ENCODE measurements around the gene TCF7L1.
"Not testable (repeated sequence)": the region's sequence is repeated elsewhere in the genome, so short reads cannot be mapped to it uniquely, and the experiment has no call there.

The TCF7L1 gene, protein sequence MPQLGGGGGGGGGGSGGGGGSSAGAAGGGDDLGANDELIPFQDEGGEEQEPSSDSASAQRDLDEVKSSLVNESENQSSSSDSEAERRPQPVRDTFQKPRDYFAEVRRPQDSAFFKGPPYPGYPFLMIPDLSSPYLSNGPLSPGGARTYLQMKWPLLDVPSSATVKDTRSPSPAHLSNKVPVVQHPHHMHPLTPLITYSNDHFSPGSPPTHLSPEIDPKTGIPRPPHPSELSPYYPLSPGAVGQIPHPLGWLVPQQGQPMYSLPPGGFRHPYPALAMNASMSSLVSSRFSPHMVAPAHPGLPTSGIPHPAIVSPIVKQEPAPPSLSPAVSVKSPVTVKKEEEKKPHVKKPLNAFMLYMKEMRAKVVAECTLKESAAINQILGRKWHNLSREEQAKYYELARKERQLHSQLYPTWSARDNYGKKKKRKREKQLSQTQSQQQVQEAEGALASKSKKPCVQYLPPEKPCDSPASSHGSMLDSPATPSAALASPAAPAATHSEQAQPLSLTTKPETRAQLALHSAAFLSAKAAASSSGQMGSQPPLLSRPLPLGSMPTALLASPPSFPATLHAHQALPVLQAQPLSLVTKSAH

DNA sequence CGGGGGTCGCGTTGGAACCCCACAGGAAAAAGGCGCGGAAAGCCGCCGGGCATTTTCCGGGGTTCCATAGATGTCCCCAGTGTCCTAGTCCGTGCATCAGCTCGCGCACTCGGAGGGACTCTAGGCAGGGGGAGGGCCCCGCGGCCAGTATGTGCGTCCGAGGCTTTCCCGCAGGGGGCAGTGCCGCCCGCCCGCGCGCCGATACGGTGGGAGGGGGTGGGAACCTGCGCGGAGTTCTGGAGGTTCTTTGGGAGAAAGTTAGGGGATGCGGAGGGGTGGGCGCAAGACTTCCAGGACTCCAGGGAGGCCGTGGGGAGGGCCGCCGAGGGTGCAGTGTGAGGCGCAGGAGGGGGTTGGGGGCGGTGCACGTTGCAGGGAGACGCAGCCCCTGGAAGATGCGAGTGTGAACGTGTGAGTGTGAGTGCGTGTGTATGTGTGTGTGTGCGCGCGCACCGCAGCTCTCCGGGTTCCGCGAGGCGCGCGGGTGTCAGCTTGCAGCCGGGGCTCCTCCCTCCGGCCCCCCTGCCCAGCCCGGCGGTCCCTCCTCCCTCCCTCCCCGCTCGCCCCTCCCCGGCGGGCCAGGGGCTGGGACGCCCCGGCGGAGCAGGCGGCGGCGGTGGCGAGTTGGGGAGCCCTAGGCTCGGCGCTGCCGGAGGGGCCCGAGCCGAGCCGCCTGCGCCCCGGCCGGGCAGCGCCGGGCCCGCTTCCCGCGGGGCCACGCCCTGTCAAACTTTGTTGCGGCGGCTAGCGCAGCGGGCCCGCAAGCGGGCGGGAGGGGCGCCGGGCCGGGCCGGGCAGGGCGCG lies at the start of gene TCF7L1:
TSS of gene TCF7L1 (plus strand) at position 559 of the 804 bp plus-strand sequence. CDS start 293 bp downstream, outside the sequence.
- peak; percentile 5 for DNase-seq

DNA sequence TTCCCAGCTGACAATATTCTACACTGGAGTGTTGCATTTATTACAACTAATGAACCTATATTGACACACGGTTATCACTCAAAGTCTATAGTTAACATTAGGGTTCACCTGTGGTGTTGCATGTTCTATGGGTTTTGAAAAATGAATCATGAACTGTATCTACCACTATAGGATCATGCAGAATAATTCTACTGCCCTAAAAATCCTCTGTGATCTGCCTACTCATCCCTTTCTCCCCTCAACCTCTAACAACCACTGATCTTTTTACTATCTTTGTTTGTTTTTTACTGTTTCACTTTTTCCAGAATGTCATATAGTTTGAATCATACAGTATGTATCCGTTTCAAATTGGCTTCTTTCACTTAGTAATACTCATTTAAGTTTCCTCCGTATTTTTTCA lies 47.6 kb upstream of the TCF7L1 start:
- DNase-seq: no peak

DNA sequence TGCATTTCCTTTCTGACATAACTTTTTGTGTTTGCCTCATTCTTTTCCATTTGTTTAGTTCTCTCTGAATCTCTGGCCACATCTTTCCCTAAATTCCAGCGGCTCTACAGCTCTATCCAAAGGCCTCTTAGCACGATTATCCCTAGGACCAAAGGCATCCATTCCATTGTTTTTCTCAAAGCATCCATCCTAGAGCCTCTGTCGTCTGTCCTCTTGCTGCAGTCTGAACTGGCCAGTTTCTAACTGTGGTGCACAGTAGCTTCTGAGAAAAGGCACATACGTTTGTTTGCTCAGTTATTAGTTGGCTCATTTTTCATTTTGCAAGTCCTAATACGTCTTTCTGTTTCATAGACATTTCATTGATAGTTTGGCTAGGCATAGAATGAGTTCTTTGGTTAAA lies 45.7 kb upstream of the TCF7L1 start:
- no peak for DNase-seq

DNA sequence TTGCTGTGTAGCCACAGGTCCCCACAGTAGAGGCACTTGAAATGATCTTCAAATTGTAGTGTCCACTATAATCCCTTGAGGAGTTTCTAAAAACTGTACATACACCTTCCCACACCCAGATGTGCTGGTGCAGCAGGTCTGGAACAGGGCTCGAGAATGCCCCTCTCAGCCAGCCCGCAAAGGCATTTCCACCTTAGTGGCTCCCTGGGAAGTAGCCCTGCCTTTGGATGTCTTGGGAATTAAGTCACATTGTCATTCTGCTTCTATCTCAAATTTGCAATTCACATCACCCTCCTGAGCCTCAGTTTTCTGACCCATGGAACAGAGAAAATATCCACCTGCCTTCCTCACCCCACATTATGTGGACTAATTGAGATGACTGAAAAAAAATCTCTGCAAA lies 44.3 kb upstream of the TCF7L1 start:
- no peak for DNase-seq

DNA sequence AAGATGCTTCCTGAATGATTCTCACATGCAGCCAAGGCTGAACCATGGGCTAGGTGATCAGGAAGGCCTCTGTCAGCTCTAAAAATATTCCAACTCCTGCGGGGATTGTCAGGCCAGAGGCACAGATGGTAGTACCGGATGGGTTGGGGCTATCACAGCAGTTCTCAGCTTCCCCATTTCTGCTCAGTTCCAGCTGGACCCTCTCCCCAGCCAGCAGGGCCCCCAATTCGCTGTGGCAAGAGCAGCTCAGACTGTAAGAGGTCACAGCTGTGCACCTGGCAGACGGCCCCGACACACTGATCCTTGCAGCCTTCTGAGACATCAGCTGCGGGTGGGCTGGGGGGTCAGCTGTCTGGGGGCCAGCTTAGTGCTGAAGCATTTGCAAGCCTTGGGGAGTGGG lies 43.6 kb upstream of the TCF7L1 start:
- DNase-seq: no peak

DNA sequence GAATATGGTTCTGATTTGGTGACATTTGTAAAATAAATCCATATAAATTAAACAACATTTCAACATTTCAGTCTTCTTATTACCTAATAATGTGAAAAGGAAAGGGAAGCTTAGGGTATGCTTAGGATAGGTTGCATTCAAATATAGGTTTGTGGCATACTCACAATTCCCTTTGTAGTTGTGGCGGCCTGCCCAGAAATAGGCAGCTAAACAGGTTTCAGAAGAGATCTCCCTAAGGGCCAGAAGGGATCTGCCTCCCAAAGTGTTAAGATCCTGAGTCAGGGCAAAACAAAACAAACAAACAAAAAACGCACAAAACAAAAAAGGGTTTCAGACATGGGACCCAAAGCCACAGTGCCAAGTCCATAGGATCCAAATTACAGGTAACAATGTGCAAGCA lies 41.4 kb upstream of the TCF7L1 start:
- DNase-seq: no peak

DNA sequence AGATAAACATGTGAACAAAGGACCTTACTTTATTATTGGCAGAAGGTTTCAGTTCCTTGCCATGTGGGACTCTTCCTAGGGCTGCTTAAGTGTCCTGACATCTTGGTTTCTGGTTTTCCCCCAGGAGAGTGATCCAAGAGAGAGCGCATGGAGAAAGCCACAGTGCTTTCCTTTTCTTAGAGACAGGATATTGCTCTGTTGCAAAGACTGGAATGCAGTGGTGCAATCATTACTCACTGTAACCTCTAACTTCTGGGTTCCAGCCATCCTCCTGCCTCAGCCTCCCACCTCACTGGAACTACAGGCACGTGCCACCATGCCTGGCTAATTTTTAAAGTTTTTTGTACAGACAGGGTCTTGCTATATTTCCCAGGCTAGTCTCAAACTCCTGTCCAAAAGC lies 38.1 kb upstream of the TCF7L1 start:
- no peak for DNase-seq

DNA sequence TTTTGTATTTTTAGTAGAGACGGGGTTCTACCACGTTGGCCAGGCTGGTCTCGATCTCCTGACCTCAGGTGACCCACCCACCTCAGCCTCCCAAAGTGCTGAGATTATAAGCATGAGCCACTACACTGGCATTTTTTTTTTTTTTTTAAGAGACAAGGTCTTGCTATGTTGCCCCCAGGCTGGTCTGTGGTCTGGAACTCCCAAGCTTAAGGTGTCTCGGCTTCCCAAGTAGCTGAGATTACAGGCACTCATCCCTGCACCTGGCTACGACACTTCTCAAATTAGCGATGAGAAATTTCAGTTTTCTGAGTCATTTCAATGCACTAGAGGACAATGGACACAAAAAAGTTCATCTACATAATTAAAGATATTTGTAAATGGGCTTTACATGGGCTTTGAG lies 36.6 kb upstream of the TCF7L1 start:
- no peak for DNase-seq

DNA sequence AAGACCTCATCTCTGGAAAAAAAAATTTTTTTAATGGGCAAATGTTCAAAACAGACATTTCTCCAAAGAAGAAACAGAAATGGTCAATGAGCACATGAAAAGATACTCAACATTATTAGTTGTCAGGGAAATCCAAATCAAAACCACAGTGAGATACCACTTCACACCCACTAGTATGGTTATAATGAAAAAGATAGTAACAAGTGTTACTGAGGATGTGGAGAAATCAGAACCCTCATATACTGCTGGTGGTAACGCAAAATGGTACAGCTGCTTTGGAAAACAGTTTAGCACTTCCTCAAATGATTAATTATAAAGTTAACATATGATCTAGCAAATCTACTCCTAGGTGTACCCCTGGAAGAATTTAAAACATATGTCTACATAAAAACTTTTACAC lies 29.0 kb upstream of the TCF7L1 start:
- no peak for DNase-seq

DNA sequence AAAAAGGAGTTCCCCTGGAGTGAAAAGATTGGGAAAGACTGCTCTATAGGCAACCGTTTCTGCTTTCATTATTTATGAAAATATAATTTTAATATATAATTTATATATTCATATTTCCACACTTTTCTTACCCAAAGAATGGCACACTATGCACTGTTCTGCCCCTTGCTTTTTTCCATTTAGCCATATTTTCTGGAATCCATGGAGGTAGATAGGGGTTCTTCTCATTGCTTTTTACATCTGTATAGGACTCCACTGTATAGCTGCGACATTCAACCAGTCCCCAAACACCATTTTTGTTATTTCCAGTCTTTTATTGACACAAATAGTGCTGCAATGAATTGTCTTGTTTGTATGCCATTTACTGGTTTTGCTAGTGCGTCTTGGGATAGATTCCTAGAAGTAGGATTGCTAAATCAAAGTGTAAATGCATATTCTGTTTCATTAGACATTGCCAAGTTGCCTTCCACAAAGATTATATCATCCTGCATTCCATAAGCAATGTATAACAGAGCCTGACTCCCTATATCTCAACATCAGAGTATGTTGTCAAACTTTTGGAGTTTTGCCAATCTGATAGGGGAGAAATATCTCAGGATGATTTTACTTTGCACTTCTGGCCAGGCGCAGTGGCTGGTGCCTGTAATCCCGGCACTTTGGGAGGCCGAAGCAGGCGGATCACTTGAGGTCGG lies 26.6 kb upstream of the TCF7L1 start:
- DNase-seq: no peak

DNA sequence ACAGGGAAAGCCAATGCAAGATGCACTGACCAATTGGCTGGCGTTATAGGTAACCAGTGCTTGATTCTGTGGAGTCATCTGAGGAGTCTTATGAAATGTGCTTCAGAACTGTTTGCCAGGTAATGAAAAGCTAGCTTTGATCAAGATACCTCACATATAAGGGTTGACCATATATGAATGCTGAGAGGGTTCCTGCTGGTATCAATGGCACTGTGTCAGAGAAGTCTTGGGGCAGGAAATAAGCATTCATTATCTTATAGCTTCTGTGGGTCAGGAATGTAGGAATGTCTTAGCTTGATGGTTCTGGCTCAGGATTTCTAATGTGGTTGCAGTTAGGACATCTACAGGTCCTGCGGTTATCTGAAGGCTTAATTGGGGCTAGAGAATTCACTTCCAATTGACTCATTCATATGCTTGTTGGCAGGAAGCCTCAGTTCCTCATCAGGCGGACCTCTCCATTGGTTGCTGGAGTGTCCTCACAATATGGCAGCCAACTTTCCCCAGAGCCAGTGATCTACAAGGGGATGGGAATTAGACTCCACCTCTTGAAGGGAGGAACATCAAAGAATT lies 22.1 kb upstream of the TCF7L1 start:
- DNase-seq: no peak

DNA sequence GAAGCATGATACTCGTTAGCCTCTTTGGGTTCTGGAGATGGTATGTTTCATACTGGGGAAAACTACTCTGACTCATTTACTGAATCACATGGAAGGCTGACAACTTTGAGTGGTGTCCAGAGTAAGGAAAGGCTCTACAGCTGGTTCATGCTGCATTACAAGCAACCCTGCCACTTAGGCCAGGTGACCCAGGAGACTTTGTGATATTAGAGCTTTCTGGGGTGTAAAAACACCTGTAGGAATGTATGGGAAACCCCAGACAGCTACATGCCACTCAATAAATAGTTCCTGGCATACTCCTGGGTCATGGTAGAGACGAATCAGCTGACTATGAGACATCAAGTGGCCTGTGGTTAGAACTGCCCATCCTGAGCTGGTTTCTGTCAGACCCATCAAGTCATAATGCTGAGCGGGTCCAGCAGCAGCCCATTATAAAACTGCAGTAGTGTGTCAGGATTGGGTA lies 21.3 kb upstream of the TCF7L1 start:
- DNase-seq: no peak

DNA sequence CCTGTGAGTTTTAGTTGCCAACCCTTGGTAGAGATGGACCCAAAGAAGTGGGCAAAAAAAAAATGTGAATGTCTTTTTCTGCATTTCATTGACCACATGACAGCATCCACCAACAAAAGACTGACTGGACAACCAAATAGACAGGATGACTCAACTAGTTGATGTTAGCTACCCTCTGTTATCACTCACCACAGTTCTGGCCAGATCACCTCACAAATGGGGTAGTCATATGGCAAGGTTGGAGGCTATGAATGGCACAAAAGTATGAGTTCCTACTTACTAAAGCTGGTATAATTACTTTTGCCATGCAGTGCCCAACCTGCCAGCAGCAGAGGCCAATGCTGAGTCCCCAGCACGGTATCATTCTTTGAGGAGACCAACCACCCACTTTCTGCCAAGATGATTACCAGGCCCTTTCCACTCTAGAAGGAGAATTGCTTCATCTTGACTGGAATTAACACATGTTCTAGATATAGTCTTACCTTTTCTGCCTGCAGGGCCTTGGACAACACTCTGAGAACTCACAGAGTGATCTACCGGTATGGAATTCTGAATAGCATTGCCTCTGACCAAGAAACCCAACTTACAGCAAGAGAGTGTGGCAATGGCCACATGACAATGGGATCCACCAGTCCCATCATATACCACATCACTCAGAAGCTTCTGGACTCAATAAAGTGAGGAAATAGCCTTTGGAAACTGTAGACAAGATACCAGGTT lies 20.1 kb upstream of the TCF7L1 start:
- DNase-seq: no peak

DNA sequence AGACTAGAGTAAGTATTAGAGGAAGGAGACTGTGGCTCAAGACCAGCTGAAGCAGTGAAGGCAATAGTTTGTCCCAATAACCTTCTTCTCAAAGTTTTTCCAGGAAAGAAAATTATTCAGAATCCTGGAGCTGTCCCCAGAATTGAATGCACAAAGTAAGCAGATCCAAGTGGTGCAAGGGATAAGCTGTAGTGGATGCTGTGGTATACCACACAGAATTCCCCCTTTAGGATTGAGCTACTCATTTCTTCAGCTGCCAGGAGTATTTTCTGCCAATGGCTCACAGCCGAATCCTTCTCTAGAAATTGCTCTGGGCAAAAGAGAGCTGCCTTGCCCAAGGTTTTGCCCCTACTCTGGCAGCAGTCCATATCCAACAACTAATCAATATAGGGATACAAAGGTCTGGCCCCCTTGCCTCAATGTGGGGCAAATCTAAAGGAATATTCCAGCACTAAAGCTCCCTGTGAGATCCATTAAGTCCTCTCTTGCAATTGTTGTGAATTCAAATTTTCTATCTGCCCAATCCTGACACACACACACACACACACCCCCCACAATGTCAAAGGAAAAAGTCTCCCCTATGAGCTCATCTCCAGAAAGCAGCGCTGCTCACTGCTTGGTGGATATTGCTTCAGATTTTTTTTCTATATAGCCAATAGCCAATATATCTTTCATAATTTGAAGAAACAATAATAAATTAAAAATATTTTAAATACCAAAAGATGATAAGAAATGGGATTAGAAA lies 18.4 kb upstream of the TCF7L1 start:
- DNase-seq: no peak

DNA sequence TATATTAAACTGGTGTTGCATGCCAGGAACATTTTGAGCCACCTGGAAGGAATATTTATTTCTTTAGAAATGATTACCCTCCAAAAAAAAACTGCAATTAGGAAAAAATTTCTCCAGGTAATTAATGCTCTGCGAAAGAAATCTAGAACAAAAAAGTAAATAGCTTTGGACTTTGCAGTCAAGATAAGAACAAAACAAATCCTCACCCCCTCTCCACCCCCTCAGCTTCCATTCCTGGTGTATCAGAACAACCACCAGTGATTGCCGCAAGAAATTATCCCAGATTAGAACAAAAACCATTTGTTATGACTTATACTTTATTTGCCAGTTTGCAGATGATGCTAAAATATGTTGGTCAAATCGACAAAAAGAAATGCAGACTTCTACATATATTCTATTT lies 17.0 kb upstream of the TCF7L1 start:
- DNase-seq: no peak

DNA sequence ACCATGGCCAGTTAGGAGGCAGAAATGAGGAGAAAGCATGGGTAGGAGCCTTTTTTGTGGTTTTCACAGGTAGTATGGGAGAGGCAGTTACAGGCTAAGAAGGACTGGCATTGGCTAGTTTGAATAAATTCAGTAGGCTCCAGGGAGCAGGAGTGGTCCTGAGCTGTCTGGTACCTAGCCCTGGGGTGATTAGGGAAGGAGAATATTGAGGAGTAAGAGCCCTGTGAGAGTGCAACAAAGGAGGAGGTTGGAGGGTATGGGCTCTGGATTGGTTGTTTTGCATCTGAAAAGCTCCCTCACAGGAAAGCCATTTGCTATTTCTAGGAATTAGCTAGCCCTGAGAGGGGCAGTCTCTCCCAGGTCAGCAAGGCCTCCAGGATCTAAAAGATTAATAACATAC lies 13.3 kb upstream of the TCF7L1 start:
- DNase-seq: no peak

DNA sequence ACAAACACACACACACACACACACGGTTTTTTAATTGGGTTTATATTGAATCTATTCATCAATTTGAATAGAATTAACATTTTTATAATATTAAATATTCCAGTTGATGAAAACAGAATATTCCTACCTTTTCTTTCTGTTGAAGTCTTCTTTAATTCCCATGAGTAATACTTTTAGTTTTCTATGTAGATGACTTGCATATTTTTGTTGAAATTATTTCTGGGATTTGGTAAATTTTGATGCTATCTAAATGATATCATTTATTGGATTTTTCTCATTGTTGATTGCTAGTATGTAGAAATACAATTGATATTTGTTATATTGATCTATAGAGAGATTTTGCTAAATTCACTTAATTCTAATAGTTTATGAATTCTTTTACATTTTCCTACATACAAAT lies 12.8 kb upstream of the TCF7L1 start:
- DNase-seq: no peak

DNA sequence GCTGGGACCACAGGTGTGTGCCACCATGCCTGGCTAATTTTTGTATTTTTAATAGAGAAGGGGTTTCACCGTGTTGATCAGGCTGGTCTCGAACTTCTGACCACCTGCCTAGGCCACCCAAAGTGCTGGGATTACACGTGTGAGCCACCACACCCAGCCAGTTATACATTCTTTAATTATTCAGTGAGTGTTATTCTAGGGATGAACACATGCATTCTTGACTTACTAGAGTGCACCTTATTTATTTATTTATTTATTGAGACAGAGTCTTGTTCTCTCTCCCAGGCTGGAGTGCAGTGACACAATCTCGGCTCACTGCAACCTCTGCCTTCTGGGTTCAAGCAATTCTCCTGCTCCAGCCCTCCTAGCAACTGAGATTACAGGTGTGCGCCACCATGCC lies 6.7 kb upstream of the TCF7L1 start:
- not testable (repeated sequence) for DNase-seq

DNA sequence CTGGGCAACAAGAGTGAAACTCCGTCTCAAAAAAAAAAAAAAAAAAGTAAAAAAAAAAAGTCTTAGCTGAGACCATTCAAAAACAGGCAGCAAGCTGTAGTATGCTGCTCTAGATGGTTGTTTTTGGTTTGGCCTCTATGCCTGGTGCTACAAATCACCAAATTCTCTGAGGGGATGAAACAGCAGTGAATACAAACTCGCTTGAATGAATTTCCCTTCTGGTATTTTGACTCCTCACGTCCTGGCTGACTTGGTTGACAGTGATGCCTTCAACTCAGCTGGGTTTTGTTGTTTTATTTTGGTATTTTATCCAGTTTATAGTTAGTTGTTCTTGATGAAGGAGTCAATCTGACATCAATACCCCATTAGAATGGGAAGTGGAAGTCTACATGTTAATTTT lies 3.3 kb upstream of the TCF7L1 start:
- no peak for DNase-seq

DNA sequence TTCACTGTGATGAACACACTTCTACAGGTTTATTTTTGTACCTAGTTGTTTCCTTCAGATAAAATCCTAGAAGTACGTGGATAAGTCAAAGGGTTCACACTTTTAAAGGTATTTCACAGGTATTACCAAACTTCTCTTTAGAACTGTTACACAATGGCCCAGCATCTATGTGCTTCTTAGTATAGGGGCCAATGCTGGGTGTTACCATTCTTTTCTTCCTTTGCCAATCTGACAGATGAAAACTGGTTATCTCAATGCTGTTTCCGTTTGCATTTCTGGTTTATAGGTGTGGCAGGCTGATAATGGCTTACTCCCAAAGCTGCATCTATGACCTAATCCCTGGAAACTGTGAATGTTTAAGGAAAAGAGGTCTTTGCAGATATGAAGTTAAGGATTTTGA lies 2.8 kb upstream of the TCF7L1 start:
- no peak for DNase-seq

DNA sequence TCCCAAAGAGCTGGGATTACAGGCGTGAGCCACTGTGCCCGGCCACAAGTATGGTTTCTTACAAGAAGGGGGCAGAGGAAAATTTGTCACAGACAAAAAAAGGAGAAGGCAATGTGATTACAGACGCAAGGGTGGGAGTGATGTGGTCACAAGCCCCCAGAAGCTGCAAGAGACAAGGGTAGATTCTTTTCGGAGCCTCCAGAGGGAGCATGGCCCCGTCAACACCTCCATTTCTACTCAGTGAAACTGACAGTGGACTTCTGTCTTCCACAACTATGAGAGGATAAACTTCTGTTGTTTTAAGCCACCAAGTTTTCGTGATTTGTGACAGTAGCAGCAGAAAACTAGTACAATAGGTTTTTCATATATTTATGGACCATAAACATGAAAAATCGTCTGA lies 2.1 kb upstream of the TCF7L1 start:
- no peak for DNase-seq

Measured in activated effector memory CD4-positive, alpha-beta T cell treated with Interleukin-2 at 50 U/mL for 16 hours (primary cell).